ENCODE results near the gene MYH7.
A peak's percentile ranks its signal among the peaks of the same experiment; 100 is the strongest.

Gene MYH7

GRCh38 chr14:23365732-23366425, 69.6 kb downstream of the MYH7 start:
- peak; percentile 61 for DNase-seq

GRCh38 chr14:23365036-23365731, 70.3 kb downstream of the MYH7 start, which contains the start of gene EFS:
EFS (minus strand) TSS chr14:23365172; CDS start chr14:23365025, 147 bp downstream.
- DNase-seq = no peak

GRCh38 chr14:23364164-23365035, 71.1 kb downstream of the MYH7 start:
- DNase-seq = no peak

All from NCI-H1048 (cell line).